Amygdala (tissue), 56 donors: Measurements from ENCODE around the gene SMAP2.
A peak's percentile ranks its signal among the peaks of the same experiment; 100 is the strongest.

Experiments
- DNase-seq, 56 donors: peaks; one replicate each; lab custom pipeline; 2025; lab: John Stamatoyannopoulos, UW

Gene SMAP2

DNA sequence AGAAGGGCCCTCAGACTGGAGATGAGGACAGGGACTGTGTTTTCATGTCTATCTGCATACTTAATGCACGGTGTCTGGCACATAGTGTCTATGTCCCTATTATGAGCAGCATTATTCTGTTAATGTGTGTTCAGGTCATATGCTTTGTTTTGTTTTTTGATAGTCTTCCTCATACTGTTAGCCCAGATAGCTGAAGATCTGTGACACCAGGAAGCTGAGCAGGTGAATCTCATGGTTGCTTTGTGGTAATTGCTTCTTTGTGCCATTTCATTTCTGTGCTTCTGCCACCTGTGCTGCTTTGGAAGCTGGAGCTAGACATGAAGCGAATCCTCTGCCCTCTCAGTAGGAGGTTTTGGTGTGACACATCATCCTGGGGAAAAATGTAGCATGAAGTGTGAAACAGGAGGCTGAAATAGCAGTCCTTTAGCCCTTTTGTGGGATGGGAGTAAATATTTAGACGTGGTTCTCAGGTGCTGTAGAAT is 15.8 kb downstream of the SMAP2 start:
- no peak for DNase-seq

DNA sequence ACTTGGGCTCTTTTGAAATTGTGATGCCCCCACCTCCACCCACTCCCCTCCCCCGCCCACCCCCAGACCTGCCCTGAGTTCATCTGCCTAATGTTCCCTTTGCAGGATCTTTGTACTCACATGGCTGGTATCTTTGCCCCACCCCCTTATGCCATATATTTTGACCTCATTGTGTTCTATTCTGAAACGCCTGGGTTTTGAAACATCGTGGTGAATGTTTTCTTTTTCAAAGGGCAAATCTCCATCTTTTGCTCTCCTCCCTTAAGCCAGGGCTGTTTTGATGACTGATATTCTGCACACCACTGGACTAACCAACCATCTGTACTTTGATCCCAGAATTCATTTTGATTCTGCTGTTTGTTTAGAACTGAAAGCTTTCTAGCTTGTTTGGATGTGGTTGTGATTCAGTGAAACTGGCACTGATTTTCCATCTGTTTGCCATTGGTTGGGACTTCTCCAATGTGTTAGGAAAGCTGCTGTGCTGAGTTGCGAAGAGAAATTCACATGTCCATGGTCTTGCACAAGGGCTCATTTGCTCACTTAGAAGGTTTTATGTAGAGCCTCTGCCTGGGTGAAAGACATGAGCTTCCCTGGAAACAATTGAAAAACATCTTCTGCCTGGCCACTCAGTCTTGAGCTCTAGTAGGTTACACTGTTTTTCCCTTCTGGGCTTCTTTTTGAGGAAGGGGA is 16.5 kb downstream of the SMAP2 start:
- DNase-seq, result peak in 6 of 56 donors; percentile 15 to 51 (median 25)

DNA sequence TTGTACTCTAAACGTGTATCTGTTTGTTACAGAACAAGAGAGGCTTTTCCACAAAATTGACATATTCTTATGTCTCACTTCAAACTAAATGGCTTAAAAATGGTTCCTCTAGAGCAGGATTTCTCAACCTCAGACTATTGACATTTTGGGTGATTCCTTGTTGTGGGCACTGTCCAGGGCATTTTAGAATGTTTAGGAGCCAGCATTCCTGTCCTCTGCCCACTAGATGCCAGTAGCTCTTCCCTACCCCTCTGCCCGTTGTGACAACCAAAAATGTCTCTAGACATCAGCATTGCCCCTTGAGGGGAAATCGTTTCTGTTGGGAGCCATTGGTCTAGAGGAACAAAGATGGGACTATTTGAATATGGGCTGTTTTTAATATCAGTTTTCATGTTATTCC is 17.3 kb downstream of the SMAP2 start:
- no peak for DNase-seq

DNA sequence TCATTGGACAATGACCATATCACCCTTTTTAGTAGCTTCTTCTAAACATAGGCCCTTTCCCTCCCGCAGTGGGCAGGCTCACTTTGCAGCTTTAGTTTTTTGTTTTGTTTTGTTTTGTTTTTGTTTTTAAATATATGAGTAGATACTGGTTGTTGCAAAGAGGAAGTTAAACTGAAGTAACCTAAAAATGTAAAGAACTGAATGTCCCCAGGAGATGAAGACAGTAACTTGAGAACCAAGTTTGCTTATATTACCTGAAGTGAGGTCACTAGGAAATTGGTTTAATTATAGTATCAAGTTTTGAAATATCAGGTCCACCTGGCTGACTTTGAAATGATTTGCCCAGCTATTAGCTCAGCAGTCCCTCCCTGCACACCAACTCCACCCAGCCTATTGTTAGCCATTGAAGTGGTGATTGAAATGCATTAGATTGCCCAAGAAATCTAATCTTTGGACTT is 18.2 kb downstream of the SMAP2 start:
- DNase-seq, result no peak

DNA sequence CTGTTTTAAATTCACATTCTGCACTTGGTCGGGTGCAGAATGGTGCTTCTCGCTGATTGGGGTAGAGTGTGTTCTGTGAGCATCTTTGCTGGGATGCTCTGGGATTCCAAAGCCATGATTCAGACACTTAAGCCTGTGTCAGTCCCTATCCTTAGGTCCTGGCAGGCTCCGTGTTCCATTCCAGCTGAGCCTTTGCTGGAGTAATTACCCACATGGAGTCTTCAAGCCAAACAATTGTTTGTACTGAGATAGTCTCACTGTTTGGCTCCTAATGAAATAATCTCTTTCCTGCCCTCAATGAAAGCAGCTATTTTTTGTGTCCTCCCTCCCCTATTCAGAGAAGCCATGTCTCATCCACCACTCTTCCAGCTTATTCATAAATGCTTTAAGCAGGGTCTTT is 18.7 kb downstream of the SMAP2 start:
- peak in 17 of 56 donors; percentile 12 to 64 (median 30) for DNase-seq

DNA sequence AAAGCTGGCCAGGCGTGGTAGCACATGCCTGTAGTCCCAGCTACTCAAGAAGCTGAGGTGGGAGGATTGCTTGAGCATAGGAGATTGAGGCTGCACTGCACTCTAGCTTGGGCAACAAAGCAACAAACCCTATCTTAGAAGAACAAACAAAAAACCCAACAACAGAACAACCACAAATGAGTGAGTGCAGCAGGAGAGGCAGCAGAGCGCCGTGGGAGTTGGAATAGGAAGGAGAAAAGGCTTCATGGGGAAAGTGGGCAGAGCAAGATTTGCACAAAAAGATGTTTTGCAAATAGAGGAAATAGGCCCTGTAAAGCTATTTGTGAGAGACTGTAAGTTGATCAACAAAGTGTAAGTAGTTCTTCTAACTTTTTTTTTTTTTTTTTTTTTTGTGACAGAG is 19.6 kb downstream of the SMAP2 start:
- peak in 2 of 56 donors; percentile 22 to 35 for DNase-seq

DNA sequence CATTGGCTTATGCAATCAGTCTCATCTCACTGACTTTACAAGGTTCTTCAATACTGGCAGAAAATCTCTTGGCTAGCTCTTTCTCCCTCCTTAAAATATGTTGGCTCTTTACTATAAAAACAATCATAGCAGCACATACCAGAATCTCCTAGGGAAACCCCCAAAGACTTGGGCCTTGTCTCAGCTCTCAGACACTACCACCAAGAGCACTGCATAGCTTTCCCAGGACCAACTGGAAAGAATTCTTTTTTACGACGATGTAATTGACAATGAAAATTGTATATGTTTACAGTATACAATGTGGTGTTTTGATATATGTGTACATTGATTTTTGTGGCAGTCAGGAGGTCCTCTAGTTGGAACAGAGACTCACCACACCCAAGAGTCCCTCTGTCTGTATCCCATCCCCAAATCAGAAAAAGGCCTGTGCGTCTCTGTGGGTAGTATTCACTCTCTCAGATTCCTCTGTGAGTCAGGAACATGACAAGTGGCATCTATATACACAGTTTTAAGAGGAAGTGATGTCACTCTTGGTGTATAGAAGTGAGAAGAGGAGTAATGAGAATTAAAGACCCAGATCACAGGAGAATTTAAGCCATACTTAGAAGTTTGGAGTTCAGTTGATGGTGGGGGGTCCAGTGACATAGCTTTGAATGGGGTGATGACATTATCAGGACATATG is 21.1 kb downstream of the SMAP2 start:
- no peak for DNase-seq

DNA sequence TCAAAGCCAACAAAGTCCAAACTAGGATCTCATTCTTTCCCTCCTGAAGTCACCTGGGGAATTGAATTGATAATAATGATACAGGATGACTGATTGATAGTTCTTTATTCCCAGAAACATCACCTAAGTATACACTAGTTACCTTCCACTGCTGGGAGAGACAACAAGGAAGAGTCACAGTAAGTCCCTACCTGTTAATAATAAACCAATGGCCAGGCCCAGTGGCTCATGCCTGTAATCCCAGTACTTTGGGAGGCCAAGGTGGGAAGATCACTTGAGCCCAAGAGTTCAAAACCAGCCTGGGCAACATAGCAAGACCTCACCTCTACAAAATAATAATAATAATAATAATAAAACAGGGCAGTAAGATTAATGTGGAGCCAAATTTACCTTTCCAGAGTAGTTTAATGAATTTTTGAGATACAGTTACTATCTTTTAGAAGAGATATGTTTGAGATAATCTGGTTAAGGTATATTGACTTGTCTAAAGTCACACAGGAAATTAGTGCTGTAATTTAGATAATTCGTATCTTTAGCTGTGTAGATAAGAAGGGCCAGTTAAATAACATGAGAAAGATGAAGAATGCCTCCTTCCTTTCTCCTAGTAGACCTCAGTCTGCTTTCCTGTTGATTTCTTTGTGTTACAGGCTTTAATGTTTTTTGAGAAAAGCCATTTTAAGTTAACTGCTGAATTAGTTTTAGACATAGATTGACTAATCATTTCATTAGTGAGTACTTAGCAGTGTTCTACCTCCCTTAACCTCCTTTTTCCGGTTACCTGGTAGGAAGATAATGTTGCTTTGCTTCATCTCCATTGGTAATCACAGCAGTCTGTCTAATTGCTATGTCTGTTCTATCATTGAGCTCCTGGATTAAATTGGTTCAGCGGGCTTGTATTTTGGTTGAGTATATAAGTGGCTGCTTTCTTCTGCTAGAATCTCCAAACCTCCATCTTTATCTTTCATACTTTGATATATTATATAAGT is 22.0 kb downstream of the SMAP2 start:
- no peak for DNase-seq

DNA sequence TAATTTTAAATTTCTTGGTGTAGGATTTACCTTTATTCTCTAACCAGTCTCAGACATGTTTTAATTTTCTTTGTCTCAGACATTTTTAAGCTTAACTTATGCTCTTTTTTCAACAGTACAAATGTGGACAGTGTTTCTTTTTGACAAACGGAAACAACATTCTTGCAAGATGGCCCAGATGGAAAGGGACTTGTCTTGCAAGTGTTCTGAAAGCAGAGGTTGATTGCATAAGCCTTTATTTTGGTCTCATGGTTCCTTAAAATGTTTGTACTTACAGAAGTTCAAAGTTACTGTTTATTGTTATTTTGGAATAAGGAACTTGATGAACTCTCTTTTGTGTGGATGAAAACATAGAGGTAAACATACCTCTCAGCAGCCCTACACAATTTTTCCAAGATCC is 22.9 kb downstream of the SMAP2 start:
- no peak for DNase-seq

DNA sequence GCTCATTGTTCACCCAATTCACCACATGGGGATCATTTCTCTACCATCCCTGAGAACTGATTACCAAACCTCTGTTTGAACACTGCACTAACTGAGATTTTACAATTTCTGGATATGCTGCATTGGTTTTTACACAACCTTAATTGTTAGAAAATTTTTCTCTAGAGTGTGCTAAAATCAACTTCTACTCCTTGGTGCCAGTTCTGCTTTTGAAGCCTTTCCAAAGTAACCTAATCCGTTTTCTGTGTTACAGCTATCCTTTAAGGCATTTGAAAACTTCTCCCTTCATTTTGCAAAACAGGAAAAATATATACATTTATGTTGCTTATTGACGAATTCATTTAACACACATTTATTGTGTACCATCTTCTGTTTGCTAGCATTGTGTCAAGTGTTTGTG is 23.7 kb downstream of the SMAP2 start:
- no peak for DNase-seq

DNA sequence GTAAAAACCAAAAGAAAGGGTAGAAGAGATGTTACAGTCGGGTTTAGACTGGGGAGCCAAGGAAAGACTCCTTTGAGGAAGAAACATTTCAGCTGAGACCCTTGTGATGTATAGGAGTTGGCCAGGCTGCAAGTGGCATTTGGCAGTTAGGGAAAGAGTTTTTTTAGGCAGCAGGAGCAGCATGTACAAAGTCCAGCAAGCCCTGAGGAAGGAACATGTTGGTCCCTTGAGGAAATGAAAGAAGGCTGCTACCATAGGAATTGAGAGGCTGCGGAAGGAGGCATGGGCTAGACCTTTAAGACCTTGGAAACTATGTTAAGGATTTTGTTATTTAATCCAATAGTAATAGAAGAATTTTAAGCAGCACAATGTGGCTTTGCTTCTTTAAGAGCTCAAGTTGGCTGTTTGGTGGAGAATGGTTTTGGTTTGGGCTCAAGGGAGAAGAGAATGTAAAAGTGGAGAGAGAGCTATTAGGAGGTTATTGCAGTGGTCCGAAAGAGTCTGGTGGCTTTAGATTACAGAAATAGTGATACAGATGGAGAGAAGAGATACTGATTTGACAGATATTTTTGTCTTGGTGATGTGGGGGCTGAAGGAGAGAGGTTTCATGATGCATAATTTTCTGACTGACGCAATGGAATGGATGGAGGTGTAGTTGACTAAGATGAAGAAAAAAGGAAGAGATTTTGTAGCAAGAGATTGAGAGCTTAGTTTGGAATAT is 26.6 kb downstream of the SMAP2 start:
- DNase-seq, result peak in 1 of 56 donors; percentile 25

DNA sequence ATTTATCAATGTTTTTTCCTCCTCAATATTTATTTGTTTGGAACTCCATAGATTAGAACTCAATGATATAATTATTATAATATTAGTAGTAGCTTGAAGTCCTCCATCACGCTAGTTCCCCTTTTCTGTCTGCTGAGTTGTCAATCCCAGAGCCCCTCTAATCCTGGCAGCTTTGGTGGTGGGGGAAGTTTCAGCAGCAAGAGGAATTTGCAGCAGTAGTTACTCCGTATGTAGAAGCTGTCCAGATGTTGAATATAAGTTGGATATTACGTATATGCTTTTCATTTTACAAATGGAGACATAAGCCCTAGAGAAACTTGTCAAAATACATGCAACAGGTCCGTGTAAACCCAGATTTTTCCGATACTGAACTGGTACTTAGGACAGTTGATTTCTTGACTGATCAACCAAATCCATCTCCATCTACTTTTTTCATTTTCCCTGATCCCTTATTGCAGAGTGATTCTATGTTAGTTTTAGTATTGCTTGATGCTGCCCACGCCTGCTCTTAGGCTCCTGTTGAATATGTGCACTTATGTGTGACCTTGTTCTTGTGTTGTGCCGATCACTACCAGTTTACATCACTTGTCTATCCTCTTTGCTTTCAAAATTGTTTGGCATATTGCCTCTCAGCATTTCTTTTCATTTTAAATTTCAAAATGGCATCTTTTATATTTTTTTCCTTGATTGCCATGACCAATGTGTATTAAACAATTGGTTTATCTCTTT is 28.1 kb downstream of the SMAP2 start:
- DNase-seq, result no peak

DNA sequence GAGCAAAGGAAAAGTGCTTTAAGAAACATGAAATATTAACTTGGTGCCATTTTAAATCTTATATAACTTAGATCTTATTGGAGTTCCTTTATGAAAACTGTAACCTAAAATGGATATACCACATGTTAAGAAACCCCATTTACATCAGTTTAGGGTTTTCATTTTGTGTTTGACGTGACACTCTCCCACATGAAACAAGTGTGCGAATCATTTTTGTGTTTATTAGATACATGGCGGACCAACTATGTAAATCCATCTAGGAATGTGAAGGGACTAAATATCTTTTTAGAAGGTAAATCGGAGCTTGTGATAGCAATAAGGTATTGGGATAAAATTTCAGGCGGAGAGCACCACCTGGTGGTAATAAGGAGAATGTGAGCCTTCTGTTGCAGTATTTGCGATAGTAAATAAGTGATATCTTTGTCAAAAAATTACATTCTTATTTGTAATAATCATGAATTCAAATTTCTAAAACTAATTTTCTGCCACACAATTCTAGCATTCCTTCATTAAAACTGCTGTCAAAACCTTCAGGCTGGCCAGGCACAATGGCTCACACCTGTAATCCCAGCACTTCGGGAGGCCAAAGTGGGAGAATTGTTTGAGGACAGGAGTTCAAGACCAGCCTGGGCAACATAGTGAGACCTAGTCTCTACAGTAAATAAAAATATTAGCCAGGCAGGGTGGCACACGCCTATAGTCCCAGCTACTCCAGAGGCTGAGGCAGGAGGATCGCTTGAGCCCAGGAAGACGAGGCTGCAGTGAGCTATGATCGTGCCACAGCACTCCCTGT is 31.3 kb downstream of the SMAP2 start:
- DNase-seq, result peak in 7 of 56 donors; percentile 20 to 75 (median 38)

DNA sequence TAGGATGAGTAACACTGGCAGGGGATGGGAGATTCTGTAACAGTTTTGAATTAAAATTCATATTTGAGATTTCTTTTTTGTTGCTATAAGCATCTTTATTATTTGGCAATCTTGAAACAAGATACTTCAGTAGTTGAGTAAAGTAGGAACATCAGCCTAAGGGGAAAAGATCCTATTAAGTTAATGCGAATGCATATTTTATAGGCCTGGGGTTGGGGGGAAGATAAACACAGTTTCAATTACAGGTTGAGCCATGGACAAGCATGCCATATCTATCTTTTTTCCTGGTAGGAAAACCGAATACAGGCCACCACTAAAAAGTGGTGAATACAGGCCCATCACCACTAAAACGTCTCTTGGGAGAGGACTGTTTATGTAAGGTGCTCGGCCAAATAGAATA is 32.3 kb downstream of the SMAP2 start:
- DNase-seq, result no peak

DNA sequence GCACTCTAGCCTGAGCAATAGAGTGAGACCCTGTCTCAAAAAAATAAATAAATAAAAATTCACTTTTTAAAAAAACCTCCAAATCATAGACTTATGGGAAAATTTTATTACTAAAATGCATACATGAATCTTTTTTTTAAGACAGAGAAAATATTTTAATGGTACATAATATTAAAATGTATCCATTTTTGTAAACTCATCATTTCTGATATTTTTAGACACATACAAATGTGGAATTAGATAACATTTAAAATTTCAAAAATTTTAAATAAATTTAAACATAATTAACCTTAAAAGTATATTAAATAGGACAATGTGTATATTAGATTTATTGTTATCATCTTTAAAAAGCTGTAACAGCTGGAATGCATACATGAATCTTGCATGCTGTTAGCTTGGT is 33.9 kb downstream of the SMAP2 start:
- no peak for DNase-seq

DNA sequence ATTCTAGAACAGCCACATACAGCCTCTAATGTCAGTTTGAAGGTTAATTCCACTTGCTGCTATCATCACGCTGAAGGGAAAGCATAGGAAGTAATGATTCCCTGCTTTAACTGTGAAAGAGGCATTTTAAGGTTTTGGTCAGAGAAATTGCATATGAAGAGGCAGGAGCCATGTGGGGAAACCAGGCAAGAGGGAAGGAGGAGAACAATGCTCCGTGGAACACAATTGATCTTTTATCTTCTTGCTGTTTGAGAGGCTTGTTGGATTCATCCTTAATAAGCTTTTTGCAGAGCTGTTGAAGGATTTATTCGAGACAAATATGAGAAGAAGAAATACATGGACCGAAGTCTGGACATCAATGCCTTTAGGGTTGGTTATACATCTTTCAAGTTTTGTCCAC is 35.9 kb downstream of the SMAP2 start:
- DNase-seq, result no peak

DNA sequence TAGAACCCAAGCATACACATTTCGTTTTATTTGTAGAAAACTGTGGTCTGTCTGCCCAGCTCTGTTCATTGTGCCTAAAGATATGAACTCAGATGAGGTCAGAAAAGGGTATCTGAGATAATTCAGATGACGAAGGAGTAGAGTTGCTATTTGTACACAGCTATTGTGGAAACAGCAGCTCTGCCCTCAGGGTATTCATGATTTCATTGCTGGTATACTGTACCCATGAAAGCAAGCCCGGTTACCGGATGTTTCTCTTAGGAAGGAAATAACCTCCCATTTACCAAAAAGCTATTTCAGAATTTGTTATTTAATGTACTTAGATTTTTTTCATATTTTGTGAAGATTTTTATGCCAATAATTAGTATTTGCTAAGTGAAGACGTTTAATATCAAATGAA is 37.8 kb downstream of the SMAP2 start:
- DNase-seq, result no peak

DNA sequence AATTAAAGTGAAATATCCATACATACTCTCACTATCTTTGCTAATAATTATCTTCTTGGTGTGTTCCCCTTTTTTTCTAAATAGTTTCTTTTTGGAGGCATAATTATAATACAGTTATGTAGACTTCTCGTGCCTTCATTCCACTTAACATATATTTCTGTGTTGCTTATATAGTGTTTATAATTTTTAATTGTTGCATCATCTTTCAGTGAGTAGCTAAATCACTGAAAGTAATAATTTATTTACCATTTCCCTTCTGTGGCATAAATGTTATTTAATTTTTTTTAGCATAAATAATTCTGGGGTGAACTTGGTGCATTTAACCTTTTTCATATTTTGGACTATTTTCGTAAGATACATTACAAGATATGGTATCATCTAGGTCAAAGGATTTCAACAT is 38.3 kb downstream of the SMAP2 start:
- no peak for DNase-seq
